LNCaP clone FGC (cell line): Measurements from ENCODE around the gene FAM120AOS.

Source experiments
- DNase-seq: peaks from one replicate; pipeline ENCODE4 v3.0.0-alpha.2; 2011; ENCODE audit warnings: low read depth
- H3K4me3 ChIP-seq: 2 replicates; pipeline ENCODE4 v1.5.1; 2011; ENCODE audit warnings: mild to moderate bottlenecking, low read depth, low read length, control low read depth
- TF ChIP-seq, protein P1 (sequence below): IDR thresholded peaks from 2 replicates; pipeline ENCODE4 v1.5.1; 2012; ENCODE audit warnings: mild to moderate bottlenecking; ENCODE audit not compliant: control insufficient read depth, insufficient read depth; ENCODE audit errors: extremely low read depth

Gene FAM120AOS

GRCh38 chr9:93468763-93469456 lies 15.5 kb upstream of the FAM120AOS start:
- no peak for DNase-seq
- H3K4me3 ChIP-seq = peak overlapping the region; percentile 38
- TF ChIP-seq, protein P1, sequence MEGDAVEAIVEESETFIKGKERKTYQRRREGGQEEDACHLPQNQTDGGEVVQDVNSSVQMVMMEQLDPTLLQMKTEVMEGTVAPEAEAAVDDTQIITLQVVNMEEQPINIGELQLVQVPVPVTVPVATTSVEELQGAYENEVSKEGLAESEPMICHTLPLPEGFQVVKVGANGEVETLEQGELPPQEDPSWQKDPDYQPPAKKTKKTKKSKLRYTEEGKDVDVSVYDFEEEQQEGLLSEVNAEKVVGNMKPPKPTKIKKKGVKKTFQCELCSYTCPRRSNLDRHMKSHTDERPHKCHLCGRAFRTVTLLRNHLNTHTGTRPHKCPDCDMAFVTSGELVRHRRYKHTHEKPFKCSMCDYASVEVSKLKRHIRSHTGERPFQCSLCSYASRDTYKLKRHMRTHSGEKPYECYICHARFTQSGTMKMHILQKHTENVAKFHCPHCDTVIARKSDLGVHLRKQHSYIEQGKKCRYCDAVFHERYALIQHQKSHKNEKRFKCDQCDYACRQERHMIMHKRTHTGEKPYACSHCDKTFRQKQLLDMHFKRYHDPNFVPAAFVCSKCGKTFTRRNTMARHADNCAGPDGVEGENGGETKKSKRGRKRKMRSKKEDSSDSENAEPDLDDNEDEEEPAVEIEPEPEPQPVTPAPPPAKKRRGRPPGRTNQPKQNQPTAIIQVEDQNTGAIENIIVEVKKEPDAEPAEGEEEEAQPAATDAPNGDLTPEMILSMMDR = no peak

DNA sequence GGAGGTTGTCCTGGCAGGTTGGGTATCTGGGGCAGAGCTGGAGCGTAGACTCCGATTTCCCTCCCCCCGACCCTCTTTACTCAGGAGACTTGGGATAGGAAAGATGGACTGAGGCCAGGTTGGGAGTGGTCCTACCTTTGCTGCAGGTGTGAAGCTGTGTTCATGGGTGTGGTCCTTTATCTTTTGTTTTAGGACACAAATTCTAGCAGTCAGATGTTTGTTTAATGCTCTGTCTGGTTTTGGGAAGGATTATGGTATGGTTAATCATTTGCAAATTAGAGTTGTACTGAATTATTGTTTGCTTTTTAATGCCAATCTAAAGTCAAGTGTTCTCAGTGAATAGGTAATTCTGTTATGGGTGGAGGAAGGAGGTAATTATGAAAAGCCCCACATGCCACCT lies 14.1 kb upstream of the FAM120AOS start:
- no peak for DNase-seq
- no peak overlapping the region for H3K4me3 ChIP-seq
- TF ChIP-seq, protein P1 = no peak

- no peak for DNase-seq
- H3K4me3 ChIP-seq = no peak overlapping the region
- TF ChIP-seq, protein P1 = no peak
These were observed 13.7 kb upstream of the FAM120AOS start for GRCh38 chr9:93467062-93467416.

GRCh38 chr9:93466416-93467061 lies 13.2 kb upstream of the FAM120AOS start:
- DNase-seq = no peak
- TF ChIP-seq, protein P1 = no peak
- H3K4me3 ChIP-seq = no peak overlapping the region

DNA sequence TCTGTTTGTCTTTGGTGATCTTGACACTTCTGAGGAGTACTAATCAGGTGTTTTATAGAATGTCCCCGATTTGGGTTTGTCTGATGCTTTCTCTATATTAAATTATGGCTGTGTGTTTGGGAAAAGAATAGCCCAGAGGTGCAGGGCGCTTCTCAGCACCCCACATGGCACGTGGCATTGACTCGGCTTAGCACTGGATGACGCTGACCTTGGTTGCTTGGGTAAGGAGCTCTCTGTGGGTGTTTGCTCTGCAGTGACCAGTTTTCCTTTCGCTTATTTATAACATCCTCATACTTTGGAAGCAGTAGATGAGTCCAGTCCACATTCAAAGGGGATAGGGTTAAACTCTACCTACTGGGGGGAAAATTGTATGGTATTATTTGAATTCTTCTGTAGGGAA lies 12.5 kb upstream of the FAM120AOS start:
- TF ChIP-seq, protein P1 = no peak
- DNase-seq = no peak
- no peak overlapping the region for H3K4me3 ChIP-seq

DNA sequence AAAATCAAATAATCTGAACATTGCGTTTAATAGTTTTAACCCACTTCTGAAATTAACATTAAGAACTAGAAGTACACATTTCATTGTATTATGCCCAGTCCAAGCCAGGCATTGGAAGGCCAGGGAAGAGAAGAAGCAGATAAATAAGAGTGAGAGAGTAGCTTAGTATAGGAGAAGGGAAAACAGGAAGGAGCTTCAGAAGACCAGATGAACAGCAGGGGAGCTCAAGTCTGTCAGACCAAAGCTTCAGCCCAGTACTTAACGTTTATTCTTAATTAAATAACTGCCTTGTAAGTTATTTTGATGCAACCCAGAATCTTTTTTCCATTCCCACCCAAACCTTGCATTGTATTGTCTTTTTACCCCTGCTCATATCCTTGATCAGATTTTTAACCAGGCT lies 11.5 kb upstream of the FAM120AOS start:
- H3K4me3 ChIP-seq = no peak overlapping the region
- TF ChIP-seq, protein P1 = no peak
- no peak for DNase-seq

DNA sequence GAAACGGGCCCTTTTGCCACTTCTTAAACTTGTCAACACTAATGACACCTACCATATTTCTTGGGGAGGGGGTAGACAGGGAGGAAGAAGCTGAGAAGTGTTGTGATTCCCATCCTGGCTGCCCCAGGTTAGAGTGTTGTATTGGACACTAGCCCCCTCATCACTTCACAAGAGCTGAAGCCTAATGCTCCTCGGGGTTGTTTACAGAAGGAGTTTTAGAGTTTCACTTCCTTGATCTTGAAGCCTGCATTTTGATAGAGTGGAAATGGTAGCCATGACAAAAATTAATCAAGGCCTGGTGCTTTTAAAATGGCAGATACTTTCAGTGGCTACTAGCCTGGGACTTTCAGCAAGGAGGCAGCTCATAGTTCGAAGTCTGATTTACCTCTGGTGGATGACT lies 11.0 kb upstream of the FAM120AOS start:
- no peak for DNase-seq
- no peak overlapping the region for H3K4me3 ChIP-seq
- TF ChIP-seq, protein P1 = no peak
